ENCODE results near the gene ERC2.

GRCh38 chr3:55664387-55664786 is 803.9 kb downstream of the ERC2 start:
- no peak for TF ChIP-seq CTCF (conservative IDR thresholded peaks at IDR 0.05; ENCODE audit: low read depth, low read length)
- TF ChIP-seq EZH2 (IDR thresholded peaks at IDR 0.05; ENCODE audit: borderline replicate concordance, low read depth, low read length, poor library complexity, severe bottlenecking), result no peak

Measured in A673 (cell line).